ENCODE data around the gene FEM1B.

Gene FEM1B

GRCh38 chr15:68259883-68260282, 17.7 kb upstream of the FEM1B start:
- no peak for DNase-seq (ENCODE audit: low read depth in 2 of 2)

- DNase-seq (ENCODE audit: low read depth in 2 of 2), result no peak
These were observed 16.3 kb upstream of the FEM1B start for GRCh38 chr15:68261241-68261640.

GRCh38 chr15:68261980-68262379, 15.6 kb upstream of the FEM1B start:
- DNase-seq (ENCODE audit: low read depth in 2 of 2), result no peak

GRCh38 chr15:68262514-68263356, 14.8 kb upstream of the FEM1B start:
- DNase-seq (ENCODE audit: low read depth in 2 of 2), result no peak

- DNase-seq (ENCODE audit: low read depth in 2 of 2), result no peak
These were observed 13.3 kb upstream of the FEM1B start for GRCh38 chr15:68264282-68264681.

- no peak for DNase-seq (ENCODE audit: low read depth in 2 of 2)
These were observed 12.5 kb upstream of the FEM1B start for GRCh38 chr15:68265081-68265480.

- no peak for DNase-seq (ENCODE audit: low read depth in 2 of 2)
These were observed 11.9 kb upstream of the FEM1B start for GRCh38 chr15:68265674-68266073.

- no peak for DNase-seq (ENCODE audit: low read depth in 2 of 2)
These were observed 9.1 kb upstream of the FEM1B start for GRCh38 chr15:68268405-68268804.

GRCh38 chr15:68271854-68272471, 5.6 kb upstream of the FEM1B start:
- DNase-seq (ENCODE audit: low read depth in 2 of 2), result no peak

- DNase-seq (ENCODE audit: low read depth in 2 of 2), result no peak
These were observed 4.7 kb upstream of the FEM1B start for GRCh38 chr15:68272721-68273271.

- no peak for DNase-seq (ENCODE audit: low read depth in 2 of 2)
These were observed 3.2 kb upstream of the FEM1B start for GRCh38 chr15:68274201-68274848.

- no peak for DNase-seq (ENCODE audit: low read depth in 2 of 2)
These were observed 2.3 kb upstream of the FEM1B start for GRCh38 chr15:68275165-68275746.

GRCh38 chr15:68276668-68277067, 877 bp upstream of the FEM1B start:
- no peak for DNase-seq (ENCODE audit: low read depth in 2 of 2)

- DNase-seq (ENCODE audit: low read depth in 2 of 2), result no peak
These were observed 378 bp upstream of the FEM1B start for GRCh38 chr15:68277131-68277602.

GRCh38 chr15:68278345-68278594, 725 bp downstream of the FEM1B start:
- DNase-seq (ENCODE audit: low read depth in 2 of 2), result peak; percentile 50 to 51

GRCh38 chr15:68278595-68279405, 1.3 kb downstream of the FEM1B start:
- DNase-seq (ENCODE audit: low read depth in 2 of 2), result no peak

GRCh38 chr15:68279779-68280753, 2.5 kb downstream of the FEM1B start:
- no peak for DNase-seq (ENCODE audit: low read depth in 2 of 2)

- no peak for DNase-seq (ENCODE audit: low read depth in 2 of 2)
These were observed 3.5 kb downstream of the FEM1B start for GRCh38 chr15:68281008-68281407.

GRCh38 chr15:68283401-68283800, 5.9 kb downstream of the FEM1B start:
- DNase-seq (ENCODE audit: low read depth in 2 of 2), result no peak

GRCh38 chr15:68284616-68285258, 7.2 kb downstream of the FEM1B start:
- DNase-seq (ENCODE audit: low read depth in 2 of 2), result no peak
